MCF 10A (cell line): ENCODE measurements around the gene TEX101. TPM values are rescaled to one million over a fixed set of nuclear protein-coding genes. Genes with fewer than 3 reads are reported as not detected.
"Not testable (repeated sequence)": the region's sequence is repeated elsewhere in the genome, so short reads cannot be mapped to it uniquely, and the experiment has no call there.

ENCODE experiments used
- BruUV-seq: library from RNA; stranded (reverse); fragments of 400-500 nt; replicated peaks from 2 replicates; lab custom pipeline; 2021; lab: Mats Ljungman, UMichigan
- CTCF ChIA-PET: fragments of 300-600 bp; sonication (Branson Sonifier 250); formaldehyde crosslinking; extraction: SDS; loops from one replicate; lab custom pipeline; 2021; ENCODE audit warnings: antibody characterized with exemption, inconsistent platforms; lab: Yijun Ruan, JAX
- POLR2A ChIA-PET: fragments of 300-600, 350-650 bp; sonication (Branson Sonifier 250); formaldehyde crosslinking; extraction: SDS; loops from one replicate; lab custom pipeline; 2020; ENCODE audit warnings: antibody characterized with exemption, inconsistent platforms; lab: Yijun Ruan, JAX
- DNase-seq: peaks from one replicate; pipeline ENCODE4 v3.0.0-alpha.2; 2018; ENCODE audit not compliant: unreplicated experiment
- H3K27ac Mint-ChIP-seq: one replicate; pipeline ENCODE4 v1.8.0; 2022; ENCODE audit warnings: mild to moderate bottlenecking, low read depth, mixed read lengths; ENCODE audit not compliant: unreplicated experiment
- H3K27me3 Mint-ChIP-seq: one replicate; pipeline ENCODE4 v1.8.0; 2022; ENCODE audit warnings: mixed read lengths; ENCODE audit not compliant: insufficient read depth, unreplicated experiment
- H3K36me3 Mint-ChIP-seq: one replicate; pipeline ENCODE4 v1.8.0; 2022; ENCODE audit warnings: mild to moderate bottlenecking, moderate library complexity, mixed read lengths; ENCODE audit not compliant: insufficient read depth, unreplicated experiment
- H3K4me1 Mint-ChIP-seq: one replicate; pipeline ENCODE4 v1.8.0; 2022; ENCODE audit warnings: mixed read lengths; ENCODE audit not compliant: insufficient read depth, unreplicated experiment
- H3K4me3 Mint-ChIP-seq: one replicate; pipeline ENCODE4 v1.8.0; 2022; ENCODE audit warnings: mild to moderate bottlenecking, moderate library complexity, mixed read lengths; ENCODE audit not compliant: unreplicated experiment
- H3K9me3 Mint-ChIP-seq: one replicate; pipeline ENCODE4 v1.8.0; 2022; ENCODE audit warnings: mixed read lengths; ENCODE audit not compliant: unreplicated experiment
- intact Hi-C: fragments of 100-400 bp; cut with micrococcal nuclease; formaldehyde crosslinking; loops from 2 replicates; pipeline ENCODE4 v1.14.1; 2022
- total RNA-seq: library from RNA; stranded (reverse); gene quantifications from 2 replicates; pipeline ENCODE4 v1.2.3, GENCODE V29; 2022
- TF ChIP-seq, protein P1 (sequence below): fragments of 200-600 bp; IDR thresholded peaks from one replicate; pipeline ENCODE4 v1.8.0; 2022; ENCODE audit warnings: antibody characterized with exemption, mild to moderate bottlenecking; ENCODE audit not compliant: unreplicated experiment

Gene TEX101
- total RNA-seq, 1 experiment from 2014 or later, result not detected

DNA sequence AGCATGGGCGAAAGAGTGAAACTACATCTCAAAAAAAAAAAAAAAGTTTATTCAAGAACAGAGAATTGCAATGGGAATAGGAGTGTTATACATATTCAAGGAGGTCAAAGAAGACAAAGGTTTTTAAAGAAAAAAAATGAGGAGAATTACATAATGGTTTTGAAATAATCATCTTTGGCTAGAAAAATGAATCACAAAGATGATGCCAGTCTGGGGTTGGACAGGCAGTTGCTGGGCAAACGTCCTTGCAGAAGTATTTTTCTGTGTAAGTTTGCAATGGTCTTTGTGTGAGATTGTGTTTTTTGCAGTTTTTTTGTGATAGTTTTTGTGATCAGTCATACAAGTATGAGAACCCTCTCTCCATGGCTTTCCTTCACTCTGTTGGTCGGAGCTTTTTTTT is 27.0 kb downstream of the TEX101 start:
- intact Hi-C loops, result loop anchor here (10.0 kb wide), 1 partner anchor 373 kb away; no protein-coding TSS in a partner anchor
- peaks cover 11% of the 10 kb centered on the region for H3K4me1 Mint-ChIP-seq
- no peaks in the 10 kb centered on the region for H3K36me3 Mint-ChIP-seq
- H3K27me3 Mint-ChIP-seq, result no peaks in the 10 kb centered on the region
- TF ChIP-seq, protein P1, sequence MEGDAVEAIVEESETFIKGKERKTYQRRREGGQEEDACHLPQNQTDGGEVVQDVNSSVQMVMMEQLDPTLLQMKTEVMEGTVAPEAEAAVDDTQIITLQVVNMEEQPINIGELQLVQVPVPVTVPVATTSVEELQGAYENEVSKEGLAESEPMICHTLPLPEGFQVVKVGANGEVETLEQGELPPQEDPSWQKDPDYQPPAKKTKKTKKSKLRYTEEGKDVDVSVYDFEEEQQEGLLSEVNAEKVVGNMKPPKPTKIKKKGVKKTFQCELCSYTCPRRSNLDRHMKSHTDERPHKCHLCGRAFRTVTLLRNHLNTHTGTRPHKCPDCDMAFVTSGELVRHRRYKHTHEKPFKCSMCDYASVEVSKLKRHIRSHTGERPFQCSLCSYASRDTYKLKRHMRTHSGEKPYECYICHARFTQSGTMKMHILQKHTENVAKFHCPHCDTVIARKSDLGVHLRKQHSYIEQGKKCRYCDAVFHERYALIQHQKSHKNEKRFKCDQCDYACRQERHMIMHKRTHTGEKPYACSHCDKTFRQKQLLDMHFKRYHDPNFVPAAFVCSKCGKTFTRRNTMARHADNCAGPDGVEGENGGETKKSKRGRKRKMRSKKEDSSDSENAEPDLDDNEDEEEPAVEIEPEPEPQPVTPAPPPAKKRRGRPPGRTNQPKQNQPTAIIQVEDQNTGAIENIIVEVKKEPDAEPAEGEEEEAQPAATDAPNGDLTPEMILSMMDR, result no peak
- no peak for DNase-seq
- POLR2A ChIA-PET, result interaction anchor here (0.6 kb wide), 1 partner anchor 133 kb away, joined by 4 read pairs; no protein-coding TSS in a partner anchor
- no peak overlapping the region for H3K4me3 Mint-ChIP-seq
- no peaks in the 10 kb centered on the region for H3K9me3 Mint-ChIP-seq
- no TSS peak for BruUV-seq
- no peak overlapping the region for H3K27ac Mint-ChIP-seq
- CTCF ChIA-PET, result interaction anchor here (2.5 to 7.6 kb wide), 2 partner anchors 9 to 80 kb away, joined by 6 to 261 read pairs; no protein-coding TSS in a partner anchor

DNA sequence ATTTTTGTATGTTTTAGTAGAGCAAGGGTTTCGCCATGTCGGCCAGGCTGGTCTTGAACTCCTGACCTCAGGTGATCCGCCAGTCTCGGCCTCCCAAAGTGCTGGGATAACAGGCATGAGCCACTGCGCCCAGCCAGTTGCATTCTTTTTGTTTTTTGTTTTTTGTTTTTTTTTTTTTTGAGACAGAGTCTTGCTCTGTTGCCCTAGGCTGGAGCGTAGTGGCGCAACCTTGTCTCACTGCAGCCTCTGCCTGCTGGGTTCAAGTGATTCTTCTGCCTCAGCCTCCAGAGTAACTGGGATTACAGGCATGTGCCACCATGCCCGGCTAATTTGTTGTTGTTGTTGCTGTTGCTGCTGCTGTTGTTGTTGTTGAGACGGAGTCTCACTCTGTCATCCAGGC is 29.4 kb downstream of the TEX101 start:
- not testable (repeated sequence) for H3K4me1 Mint-ChIP-seq, H3K27ac Mint-ChIP-seq, DNase-seq, H3K4me3 Mint-ChIP-seq, H3K9me3 Mint-ChIP-seq, H3K27me3 Mint-ChIP-seq, H3K36me3 Mint-ChIP-seq, BruUV-seq
- intact Hi-C loops, result loop anchor here (10.0 kb wide), 1 partner anchor 371 kb away; no protein-coding TSS in a partner anchor
- ChIA-PET CTCF (interaction anchor here (0.6 to 7.6 kb wide), 7 partner anchors 8 to 1547 kb away, joined by 3 to 261 read pairs (median 4); no protein-coding TSS in a partner anchor), POLR2A (interaction anchor here (1.5 kb wide), 1 partner anchor 89 kb away, joined by 5 read pairs; the partner anchor contains the start of gene ZNF575)

GRCh38 chr19:43444531-43445287 is 30.0 kb downstream of the TEX101 start:
- Mint-ChIP-seq H3K9me3 (no peaks in the 10 kb centered on the region), H3K4me3 (no peak overlapping the region), H3K27me3 (no peaks in the 10 kb centered on the region), H3K27ac (no peak overlapping the region), H3K4me1 (no peaks in the 10 kb centered on the region), H3K36me3 (no peaks in the 10 kb centered on the region)
- CTCF ChIA-PET, result interaction anchor here (0.6 to 7.6 kb wide), 7 partner anchors 9 to 208 kb away, joined by 3 to 261 read pairs (median 4); partner anchors contain the start of gene LYPD3
- BruUV-seq, result no TSS peak
- POLR2A ChIA-PET, result interaction anchor here (0.6 to 1.5 kb wide), 2 partner anchors 70 to 89 kb away, joined by 3 to 5 read pairs; partner anchors contain the start of gene ZNF575
- no peak for DNase-seq
- TF ChIP-seq, protein P1, result no peak
- intact Hi-C loops, result loop anchor here (10.0 kb wide), 1 partner anchor 370 kb away; no protein-coding TSS in a partner anchor

- no peaks in the 10 kb centered on the region for H3K9me3 Mint-ChIP-seq
- no peaks in the 10 kb centered on the region for H3K4me1 Mint-ChIP-seq
- no TSS peak for BruUV-seq
- TF ChIP-seq, protein P1, result no peak
- no peaks in the 10 kb centered on the region for H3K36me3 Mint-ChIP-seq
- no peak overlapping the region for H3K27ac Mint-ChIP-seq
- CTCF ChIA-PET, result interaction anchor here (0.6 to 7.6 kb wide), 6 partner anchors 10 to 150 kb away, joined by 3 to 261 read pairs (median 6); partner anchors contain the start of gene LYPD3
- DNase-seq, result no peak
- POLR2A ChIA-PET, result interaction anchor here (1.5 kb wide), 1 partner anchor 88 kb away, joined by 5 read pairs; the partner anchor contains the start of gene ZNF575
- no peaks in the 10 kb centered on the region for H3K27me3 Mint-ChIP-seq
- H3K4me3 Mint-ChIP-seq, result no peak overlapping the region
- intact Hi-C loops, result loop anchor here (10.0 kb wide), 1 partner anchor 369 kb away; no protein-coding TSS in a partner anchor
Observed at GRCh38 chr19:43445426-43445825, 30.7 kb downstream of the TEX101 start.
